GM19455 (cell line): ENCODE results near the gene PADI4.
"Not testable (repeated sequence)": the region's sequence is repeated elsewhere in the genome, so short reads cannot be mapped to it uniquely, and the experiment has no call there.

Experiments
- ATAC-seq: cut with Tn5 transposase; IDR thresholded peaks from one replicate; pipeline ENCODE4 v1.9.1; 2021; ENCODE audit not compliant: unreplicated experiment

Gene PADI4

GRCh38 chr1:17313530-17314309, 5.7 kb downstream of the PADI4 start:
- ATAC-seq, result no peak

GRCh38 chr1:17314491-17314971, 6.5 kb downstream of the PADI4 start:
- ATAC-seq, result no peak

GRCh38 chr1:17315542-17316130, 7.6 kb downstream of the PADI4 start:
- ATAC-seq, result no peak

- no peak for ATAC-seq
Observed at GRCh38 chr1:17316704-17317103, 8.7 kb downstream of the PADI4 start.

- ATAC-seq, result no peak
Observed at GRCh38 chr1:17318262-17318661, 10.3 kb downstream of the PADI4 start.

- ATAC-seq, result no peak
Observed at GRCh38 chr1:17319561-17320350, 11.8 kb downstream of the PADI4 start.

GRCh38 chr1:17321857-17322390, 13.9 kb downstream of the PADI4 start:
- not testable (repeated sequence) for ATAC-seq

GRCh38 chr1:17328855-17329254, 20.9 kb downstream of the PADI4 start:
- no peak for ATAC-seq

- no peak for ATAC-seq
Observed at GRCh38 chr1:17329610-17330009, 21.6 kb downstream of the PADI4 start.

GRCh38 chr1:17330856-17331255, 22.9 kb downstream of the PADI4 start:
- no peak for ATAC-seq

GRCh38 chr1:17333081-17333480, 25.1 kb downstream of the PADI4 start:
- ATAC-seq, result no peak

- no peak for ATAC-seq
Observed at GRCh38 chr1:17335821-17336710, 28.1 kb downstream of the PADI4 start.

- no peak for ATAC-seq
Observed at GRCh38 chr1:17338706-17339493, 30.9 kb downstream of the PADI4 start.

GRCh38 chr1:17339521-17339920, 31.5 kb downstream of the PADI4 start:
- ATAC-seq, result no peak

- ATAC-seq, result no peak
Observed at GRCh38 chr1:17340358-17340757, 32.4 kb downstream of the PADI4 start.

GRCh38 chr1:17342014-17342441, 34.0 kb downstream of the PADI4 start:
- no peak for ATAC-seq

- not testable (repeated sequence) for ATAC-seq
Observed at GRCh38 chr1:17345506-17345905, 37.5 kb downstream of the PADI4 start.

- ATAC-seq, result no peak
Observed at GRCh38 chr1:17346046-17346789, 38.2 kb downstream of the PADI4 start.
